Hematopoietic multipotent progenitor cell (in vitro differentiated cells): ENCODE measurements around the gene TMEM151A. TPM values are rescaled to one million over a fixed set of nuclear protein-coding genes. Genes with fewer than 3 reads are reported as not detected.

Experiments
- DNase-seq, 3 donors: peaks; one replicate each; pipeline ENCODE4 v3.0.0-alpha.2; 2011 to 2015; ENCODE audit warnings: low read depth in 2 of 3, low spot score in 2 of 3
- total RNA-seq: library from RNA; depleted of rRNA; stranded (reverse); fragments of >200 nt; gene quantifications from one replicate; pipeline ENCODE4 v1.2.3, GENCODE V29; 2012

The TMEM151A gene
- total RNA-seq, 1 donor = 0.27 TPM

DNA sequence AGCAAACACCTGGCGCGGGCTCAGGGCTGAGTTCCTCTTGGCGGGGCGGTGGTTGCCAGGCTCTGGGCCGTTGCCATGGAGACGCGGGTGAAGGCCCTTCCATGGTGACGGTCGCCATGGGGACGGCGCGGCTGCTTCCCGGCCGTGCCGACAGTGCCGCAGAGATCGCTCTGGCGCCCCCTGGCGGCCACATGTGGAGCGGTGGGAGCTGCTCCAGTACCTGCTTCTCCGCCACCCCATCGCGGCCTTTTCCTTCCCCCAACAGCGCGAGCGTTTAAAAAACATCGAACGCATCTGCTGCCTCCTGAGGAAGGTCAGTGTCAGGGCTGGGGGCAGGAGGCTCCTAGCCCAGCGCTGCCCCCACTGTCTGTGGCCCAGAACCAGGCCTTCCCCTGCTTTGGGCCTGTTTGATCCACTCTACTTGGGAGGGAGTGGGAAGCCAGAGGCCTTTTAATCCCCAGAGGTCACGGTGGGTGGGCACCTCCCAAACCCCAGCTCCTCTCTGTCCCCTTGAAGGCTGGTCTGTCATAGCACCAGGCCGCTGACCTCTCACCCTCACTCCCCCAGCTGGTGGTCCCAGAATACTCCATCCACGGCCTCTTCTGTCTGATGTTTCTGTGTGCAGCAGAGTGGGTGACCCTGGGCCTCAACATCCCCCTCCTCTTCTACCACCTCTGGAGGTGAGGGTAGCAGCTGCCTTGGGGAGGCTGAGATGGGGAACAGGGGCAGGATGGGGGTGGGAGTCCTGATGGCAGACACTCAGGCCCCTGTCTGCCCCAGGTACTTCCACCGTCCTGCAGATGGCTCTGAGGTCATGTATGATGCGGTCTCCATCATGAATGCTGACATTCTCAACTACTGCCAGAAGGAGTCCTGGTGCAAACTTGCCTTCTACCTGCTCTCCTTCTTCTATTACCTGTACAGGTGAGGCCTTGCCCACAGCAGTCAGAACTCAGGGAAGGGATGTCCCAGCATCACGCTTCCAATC lies 8.9 kb upstream of the TMEM151A start:
- peak; percentile 99 to 100 (median 99) for DNase-seq

- no peak for DNase-seq
Measured at GRCh38 chr11:66283461-66284105, 8.1 kb upstream of the TMEM151A start.

DNA sequence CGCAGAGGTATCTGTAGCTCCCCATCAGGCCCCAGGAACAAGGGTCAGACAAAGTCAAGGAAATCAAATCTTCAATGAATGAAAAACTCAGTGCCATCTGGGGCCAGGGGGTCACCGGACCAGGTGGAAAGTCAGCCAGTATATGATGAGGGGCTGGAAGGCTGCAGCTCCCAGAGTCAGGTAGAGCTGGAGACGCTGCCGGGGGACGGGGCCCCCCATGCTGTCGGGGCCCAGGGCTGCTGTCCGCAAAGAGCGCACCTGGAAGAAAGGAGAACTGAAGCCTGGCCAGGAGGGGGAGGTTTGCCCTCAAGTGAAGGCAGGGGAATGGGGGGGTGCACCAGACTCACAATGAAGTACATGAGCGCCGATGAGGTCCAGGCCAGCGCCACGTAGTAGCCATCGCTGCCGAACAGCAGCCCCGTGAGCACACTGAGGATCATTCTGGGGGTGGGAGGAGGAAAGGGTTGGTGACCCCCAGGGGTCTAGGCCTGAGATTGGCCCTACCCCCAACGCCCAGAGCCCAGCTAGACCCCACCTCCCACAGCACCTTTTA lies 7.1 kb upstream of the TMEM151A start:
- DNase-seq = no peak

- no peak for DNase-seq
Measured at GRCh38 chr11:66285250-66285947, 6.3 kb upstream of the TMEM151A start.

- no peak for DNase-seq
Measured at GRCh38 chr11:66286699-66287098, 5.0 kb upstream of the TMEM151A start.

GRCh38 chr11:66287211-66287888 lies 4.3 kb upstream of the TMEM151A start:
- DNase-seq = no peak

DNA sequence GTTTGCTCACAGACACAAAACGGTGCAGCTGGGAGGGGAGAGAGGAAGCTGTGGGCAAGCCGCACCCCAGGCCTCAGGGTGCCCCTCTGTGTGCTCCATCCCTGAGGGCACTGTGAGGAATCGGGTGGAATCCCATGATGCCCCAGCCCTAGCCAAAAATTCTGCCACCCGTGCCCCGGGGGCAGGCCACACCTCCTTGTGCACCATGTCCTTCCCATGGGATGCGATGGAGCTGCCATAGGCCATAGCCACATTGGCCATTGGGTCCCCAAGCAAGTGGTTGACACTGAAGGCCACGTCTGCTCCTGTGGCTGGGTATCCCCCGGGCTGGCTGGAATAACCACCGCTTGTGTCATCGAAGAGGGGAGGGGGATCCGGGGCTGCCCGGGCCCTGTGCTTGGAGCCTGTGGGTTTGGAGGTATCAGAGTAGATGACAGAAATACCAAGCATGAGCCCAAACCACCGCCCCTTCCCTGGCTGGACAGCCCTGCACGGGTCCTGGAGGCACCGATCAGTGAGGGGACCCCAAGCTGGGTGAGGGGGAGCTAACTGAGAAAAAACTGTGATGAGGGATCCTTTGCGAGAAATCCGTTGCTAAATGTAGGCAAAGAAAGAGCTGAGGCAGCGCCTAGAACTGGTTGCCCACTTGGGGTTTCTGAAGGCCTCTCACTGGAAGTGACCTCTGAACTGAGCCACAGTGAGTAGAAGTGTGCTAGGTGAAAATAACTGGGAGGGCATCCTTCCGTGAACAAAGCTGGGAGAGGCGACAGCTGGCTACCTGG lies 3.6 kb upstream of the TMEM151A start:
- DNase-seq = no peak

DNA sequence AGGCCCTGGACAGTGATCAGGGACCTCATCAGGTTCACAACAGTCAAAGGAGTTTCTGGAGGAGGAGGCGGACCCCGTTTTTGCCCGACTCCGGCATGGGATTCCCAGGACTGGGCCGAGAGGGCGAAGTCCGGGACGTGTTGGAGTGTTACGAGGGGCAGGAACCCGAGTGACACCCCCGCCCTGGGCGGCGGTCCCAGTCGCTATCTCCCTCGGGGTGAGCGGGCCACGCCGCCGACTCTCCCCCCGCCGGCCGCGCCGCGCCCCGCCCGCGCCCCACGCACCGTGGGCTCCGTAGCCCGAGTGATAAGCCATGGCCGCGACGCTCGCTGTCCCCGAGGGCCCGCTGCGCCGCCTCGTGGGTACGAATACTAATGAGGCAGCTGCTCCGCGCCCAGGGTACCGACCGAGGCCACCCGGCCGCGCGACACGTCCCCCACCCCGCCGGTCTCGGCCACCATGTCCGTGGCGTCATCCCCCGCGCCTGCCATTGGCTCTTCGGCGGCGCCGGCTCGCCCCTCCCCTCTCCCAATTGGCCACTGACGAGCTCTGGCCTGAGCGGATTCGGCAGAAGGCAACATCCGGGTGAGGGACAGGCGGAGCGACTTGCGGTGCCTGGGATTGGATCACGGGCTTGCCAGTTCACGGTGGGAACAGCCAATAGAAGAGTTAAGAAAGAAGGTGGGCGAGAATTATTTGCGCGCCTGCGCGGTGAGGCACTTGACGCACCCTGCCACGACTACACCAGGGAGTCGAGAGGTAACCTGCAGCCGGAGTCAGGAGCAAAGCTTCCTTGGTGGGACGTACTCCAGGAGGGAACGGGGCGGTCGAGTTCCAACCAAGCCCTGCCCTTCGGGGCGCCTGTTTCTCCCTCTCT lies 2.8 kb upstream of the TMEM151A start, which contains the start of gene YIF1A:
Gene YIF1A, minus strand, starts transcription at position 473 of the 877 bp plus-strand sequence. Its CDS starts 158 bp downstream, at position 315.
- DNase-seq = peak; percentile 92 to 99 (median 99)

DNA sequence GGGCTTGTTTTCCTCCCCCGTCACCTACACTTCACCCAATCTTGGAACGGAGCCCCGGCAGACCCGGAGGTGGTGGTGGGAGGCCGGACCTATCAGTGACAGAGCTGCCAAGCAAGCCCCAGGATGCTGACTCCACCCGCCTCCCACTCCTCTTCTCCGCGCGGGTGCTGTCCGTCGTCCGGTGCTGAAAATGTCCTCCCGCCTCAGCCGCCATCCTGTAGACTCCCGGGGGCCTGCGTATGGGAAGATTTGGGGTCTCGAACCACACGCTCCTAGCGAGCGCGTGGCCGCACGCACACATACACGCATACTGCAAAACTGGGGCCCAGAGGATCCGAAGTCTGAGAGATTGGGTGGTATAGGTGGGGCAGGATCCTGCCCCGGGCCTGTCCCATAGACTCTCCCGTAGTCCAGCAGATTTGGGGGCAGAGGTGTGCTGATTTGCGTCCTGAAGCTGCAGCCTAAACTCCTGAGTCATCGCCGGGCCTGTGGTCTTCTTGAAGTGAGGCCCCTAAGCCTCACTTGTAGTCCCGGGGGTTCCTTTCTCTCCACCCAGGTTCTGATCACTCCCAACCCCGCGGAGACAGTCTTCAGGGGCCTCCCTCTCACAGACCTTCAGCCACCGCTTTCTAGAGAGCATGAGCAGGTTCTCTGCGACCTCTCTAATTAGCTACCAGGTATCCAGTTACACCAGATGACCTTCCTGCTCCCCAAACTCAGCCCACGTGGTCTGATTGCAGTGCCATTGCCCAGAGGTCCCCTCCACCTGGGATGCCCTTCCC lies 2.0 kb upstream of the TMEM151A start:
- DNase-seq = peak in 2 of 3 donors; percentile 79 to 87

- DNase-seq = no peak
Measured at GRCh38 chr11:66290330-66290621, 1.4 kb upstream of the TMEM151A start.

- no peak for DNase-seq
Measured at GRCh38 chr11:66291303-66291705, 390 bp upstream of the TMEM151A start.

DNA sequence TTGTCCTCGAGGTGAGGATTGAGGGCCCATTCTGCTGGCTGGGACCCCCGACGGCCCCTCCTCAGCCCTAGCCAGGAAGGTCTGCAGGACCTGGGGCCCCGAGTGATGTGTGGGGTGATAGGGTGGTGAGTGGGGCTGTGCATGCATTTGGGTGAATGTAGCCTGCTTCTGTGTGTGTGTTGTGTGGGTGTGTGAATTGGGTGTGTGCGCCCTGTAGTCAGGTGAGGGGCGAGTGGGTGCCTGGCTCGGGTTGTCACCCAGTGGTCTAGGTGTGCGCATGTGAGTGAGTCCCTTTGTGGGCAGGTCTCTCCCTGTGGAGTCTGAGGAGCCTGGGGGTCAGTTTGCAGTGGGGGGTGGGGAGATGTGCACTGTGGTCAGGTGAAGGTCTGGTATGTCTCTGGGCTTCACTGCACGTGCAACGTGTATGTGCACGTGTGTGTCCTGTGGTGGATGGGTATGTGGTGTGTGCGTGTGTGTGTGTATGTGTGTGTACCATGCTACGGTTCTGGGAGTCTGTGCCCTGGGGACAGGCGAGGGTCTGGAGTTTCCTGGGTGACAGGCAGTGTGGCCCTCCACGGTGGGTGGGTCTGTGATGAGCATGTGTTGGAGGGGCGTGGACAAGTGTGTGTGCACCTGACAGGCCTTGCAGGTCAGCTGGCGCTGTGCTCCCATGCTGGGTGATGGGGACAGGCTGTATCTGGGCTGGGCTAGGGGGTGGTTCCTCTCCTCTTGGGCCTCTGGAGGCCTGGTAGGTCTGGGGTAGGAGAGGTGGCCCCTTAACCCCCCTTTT lies 1.0 kb downstream of the TMEM151A start:
- no peak for DNase-seq

GRCh38 chr11:66293352-66293751 lies 1.7 kb downstream of the TMEM151A start:
- no peak for DNase-seq

- DNase-seq = no peak
Measured at GRCh38 chr11:66293777-66294625, 2.3 kb downstream of the TMEM151A start.

DNA sequence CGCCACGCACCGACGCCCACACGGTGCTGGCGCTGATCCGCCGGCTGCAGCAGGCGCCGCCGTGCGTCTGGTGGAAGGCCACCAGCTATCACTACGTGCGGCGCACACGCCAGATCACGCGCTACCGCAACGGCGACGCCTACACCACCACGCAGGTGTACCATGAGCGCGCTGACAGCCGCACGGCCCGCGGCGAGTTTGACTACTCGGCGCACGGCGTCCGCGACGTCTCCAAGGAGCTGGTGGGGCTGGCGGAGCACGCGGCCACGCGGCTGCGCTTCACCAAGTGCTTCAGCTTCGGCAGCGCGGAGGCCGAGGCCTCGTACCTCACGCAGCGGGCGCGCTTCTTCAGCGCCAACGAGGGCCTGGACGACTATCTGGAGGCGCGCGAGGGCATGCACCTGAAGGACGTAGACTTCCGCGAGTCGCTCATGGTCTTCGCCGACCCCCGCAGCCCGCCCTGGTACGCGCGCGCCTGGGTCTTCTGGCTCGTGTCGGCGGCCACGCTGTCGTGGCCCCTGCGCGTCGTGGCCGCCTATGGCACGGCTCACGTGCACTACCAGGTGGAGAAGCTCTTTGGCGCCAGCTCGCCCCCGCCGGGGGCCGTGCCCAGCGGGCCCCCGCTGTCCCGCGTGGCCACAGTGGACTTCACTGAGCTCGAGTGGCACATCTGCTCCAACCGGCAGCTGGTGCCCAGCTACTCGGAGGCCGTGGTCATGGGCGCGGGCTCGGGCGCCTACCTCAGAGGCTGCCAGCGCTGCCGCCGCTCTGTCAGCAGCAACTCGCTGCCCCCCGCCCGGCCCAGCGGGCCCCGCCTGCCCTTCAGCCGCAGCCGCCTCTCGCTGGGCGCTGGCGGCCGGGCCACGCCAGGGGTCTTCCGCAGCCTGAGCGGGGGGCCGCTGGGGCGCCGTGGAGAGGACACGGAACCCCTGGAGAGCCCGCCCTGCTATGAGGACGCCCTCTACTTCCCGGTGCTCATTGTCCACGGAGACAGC lies 3.2 kb downstream of the TMEM151A start:
- no peak for DNase-seq
